Activated CD4-positive, alpha-beta T cell treated with anti-CD3 and anti-CD28 coated beads for 36 hours (primary cell): ENCODE results near the gene KAT8. TPM values are rescaled to one million over a fixed set of nuclear protein-coding genes. Genes with fewer than 3 reads are reported as not detected.
"Not testable (repeated sequence)": the region's sequence is repeated elsewhere in the genome, so short reads cannot be mapped to it uniquely, and the experiment has no call there.

Experiments
- ATAC-seq: fragments of 200-7000 bp; cut with Tn5 transposase; one replicate; pipeline ENCODE4 v1.10.0; 2021; ENCODE audit warnings: mild to moderate bottlenecking, moderate library complexity
- CTCF ChIA-PET: fragments of 350-600 bp; sonication (Branson Sonifier 250); formaldehyde crosslinking; loops from one replicate; lab custom pipeline; 2021; ENCODE audit warnings: antibody characterized with exemption; lab: Charles Lee
- POLR2A ChIA-PET: fragments of 350-600 bp; sonication (Branson Sonifier 250); formaldehyde crosslinking; loops from one replicate; lab custom pipeline; 2021; ENCODE audit warnings: antibody characterized with exemption, inconsistent platforms; lab: Charles Lee
- DNase-seq: peaks from one replicate; pipeline ENCODE4 v3.0.0-alpha.2; 2020
- H3K27ac Mint-ChIP-seq: one replicate; pipeline ENCODE4 v1.8.0; 2021; ENCODE audit warnings: mixed read lengths
- H3K27me3 Mint-ChIP-seq: one replicate; pipeline ENCODE4 v1.8.0; 2021; ENCODE audit warnings: mixed read lengths
- H3K36me3 Mint-ChIP-seq: one replicate; pipeline ENCODE4 v1.8.0; 2021; ENCODE audit warnings: low read depth, mixed read lengths
- H3K4me1 Mint-ChIP-seq: one replicate; pipeline ENCODE4 v1.8.0; 2021; ENCODE audit warnings: mixed read lengths
- H3K4me3 Mint-ChIP-seq: one replicate; pipeline ENCODE4 v1.8.0; 2021; ENCODE audit warnings: mild to moderate bottlenecking, moderate library complexity, mixed read lengths
- H3K9me3 Mint-ChIP-seq: one replicate; pipeline ENCODE4 v1.8.0; 2021; ENCODE audit warnings: low read depth, mixed read lengths
- intact Hi-C, 2 experiments: fragments of 100-400 bp; cut with DNase I in 1 of 2; cut with micrococcal nuclease in 1 of 2; formaldehyde crosslinking; loops; one replicate each; pipeline versions ENCODE4 v1.14.2 to v1.15.1; 2022 to 2024; cut with DNase I, micrococcal nuclease
- total RNA-seq, 2 experiments: library from RNA; stranded (reverse); gene quantifications; one replicate each; pipeline ENCODE4 v1.2.3, GENCODE V29; 2021

The KAT8 gene
- total RNA-seq, 2 experiments from 2014 or later = 53.6 to 63.1 TPM

- Mint-ChIP-seq H3K36me3 (no peaks in the 10 kb centered on the region), H3K9me3 (no peaks in the 10 kb centered on the region)
Observed at GRCh38 chr16:31149332-31149731, 31.9 kb downstream of the KAT8 start.

GRCh38 chr16:31149894-31150890, 32.7 kb downstream of the KAT8 start, which contains the start of gene PRSS36:
Gene PRSS36, minus strand, starts transcription at chr16:31150066. Its CDS starts 31 bp downstream, at chr16:31150035.
- ATAC-seq (no peak), DNase-seq (no peak)
- CTCF ChIA-PET = interaction anchor here (0.7 kb wide), 1 partner anchor 10 kb away, joined by 3 read pairs; no protein-coding TSS in a partner anchor
- H3K27me3 Mint-ChIP-seq = no peaks in the 10 kb centered on the region
- POLR2A ChIA-PET = no interaction called here
- no peaks in the 10 kb centered on the region for H3K36me3 Mint-ChIP-seq
- H3K9me3 Mint-ChIP-seq = no peaks in the 10 kb centered on the region
- no peaks in the 10 kb centered on the region for H3K4me1 Mint-ChIP-seq
- intact Hi-C loops = loop anchor here in 1 of 2 experiments (10.0 kb wide), 1 partner anchor 155 kb away; no protein-coding TSS in a partner anchor
- H3K27ac Mint-ChIP-seq = no peak within 1 kb of the TSS
- no peak within 1 kb of the TSS for H3K4me3 Mint-ChIP-seq

More at GRCh38 chr16:31149332-31149731, 31.9 kb downstream of the KAT8 start:
- no peak for ATAC-seq
- POLR2A ChIA-PET = no interaction called here
- intact Hi-C loops = loop anchor here in 1 of 2 experiments (10.0 kb wide), 1 partner anchor 155 kb away; no protein-coding TSS in a partner anchor
- no peaks in the 10 kb centered on the region for H3K4me1 Mint-ChIP-seq
- no peaks in the 10 kb centered on the region for H3K27me3 Mint-ChIP-seq
- H3K27ac Mint-ChIP-seq = no peak overlapping the region
- H3K4me3 Mint-ChIP-seq = no peak overlapping the region
- no peak for DNase-seq
- CTCF ChIA-PET = no interaction called here

GRCh38 chr16:31150976-31151375, 33.5 kb downstream of the KAT8 start:
- H3K27ac Mint-ChIP-seq, CTCF ChIA-PET, ATAC-seq, H3K36me3 Mint-ChIP-seq, intact Hi-C loops, H3K4me1 Mint-ChIP-seq, H3K9me3 Mint-ChIP-seq, DNase-seq, POLR2A ChIA-PET, H3K4me3 Mint-ChIP-seq, H3K27me3 Mint-ChIP-seq: not testable (repeated sequence)

- ATAC-seq (no peak), DNase-seq (no peak)
- ChIA-PET CTCF (interaction anchor here (0.6 to 6.2 kb wide), 7 partner anchors 11 to 300 kb away, joined by 3 to 37 read pairs (median 4); partner anchors contain the start of gene HSD3B7), POLR2A (interaction anchor here (0.6 to 1.3 kb wide), 4 partner anchors 10 to 55 kb away, joined by 3 to 10 read pairs (median 3); no protein-coding TSS in a partner anchor)
- intact Hi-C loops = no loop called here
- Mint-ChIP-seq H3K36me3 (no peaks in the 10 kb centered on the region), H3K4me1 (peaks cover 7% of the 10 kb centered on the region), H3K4me3 (no peak overlapping the region), H3K27me3 (no peaks in the 10 kb centered on the region), H3K27ac (no peak overlapping the region), H3K9me3 (no peaks in the 10 kb centered on the region)
Observed at GRCh38 chr16:31157136-31157535, 39.7 kb downstream of the KAT8 start.

GRCh38 chr16:31167315-31167714, 49.9 kb downstream of the KAT8 start:
- Mint-ChIP-seq H3K4me3 (no peak overlapping the region), H3K27ac (no peak overlapping the region), H3K9me3 (no peaks in the 10 kb centered on the region), H3K36me3 (no peaks in the 10 kb centered on the region), H3K4me1 (no peaks in the 10 kb centered on the region), H3K27me3 (no peaks in the 10 kb centered on the region)
- ATAC-seq (no peak), DNase-seq (no peak)
- intact Hi-C loops = loop anchor here in 1 of 2 experiments (2.0 kb wide), 1 partner anchor 21 kb away; no protein-coding TSS in a partner anchor
- CTCF ChIA-PET = interaction anchor here (1.1 kb wide), 1 partner anchor 11 kb away, joined by 4 read pairs; no protein-coding TSS in a partner anchor
- POLR2A ChIA-PET = interaction anchor here (0.6 kb wide), 1 partner anchor 10 kb away, joined by 10 read pairs; no protein-coding TSS in a partner anchor

GRCh38 chr16:31168848-31169247, 51.4 kb downstream of the KAT8 start:
- no peaks in the 10 kb centered on the region for H3K4me1 Mint-ChIP-seq
- ChIA-PET CTCF (no interaction called here), POLR2A (no interaction called here)
- intact Hi-C loops = no loop called here
- H3K9me3 Mint-ChIP-seq = no peaks in the 10 kb centered on the region
- DNase-seq (no peak), ATAC-seq (no peak)
- no peaks in the 10 kb centered on the region for H3K27me3 Mint-ChIP-seq
- no peak overlapping the region for H3K27ac Mint-ChIP-seq
- no peaks in the 10 kb centered on the region for H3K36me3 Mint-ChIP-seq
- H3K4me3 Mint-ChIP-seq = no peak overlapping the region

- H3K4me3 Mint-ChIP-seq, DNase-seq, intact Hi-C loops, POLR2A ChIA-PET, H3K27me3 Mint-ChIP-seq, H3K36me3 Mint-ChIP-seq, CTCF ChIA-PET, H3K4me1 Mint-ChIP-seq, H3K9me3 Mint-ChIP-seq, H3K27ac Mint-ChIP-seq, ATAC-seq: not testable (repeated sequence)
Observed at GRCh38 chr16:31170048-31170447, 52.6 kb downstream of the KAT8 start.

GRCh38 chr16:31177136-31177535, 59.7 kb downstream of the KAT8 start:
- ATAC-seq (peak; percentile 17), DNase-seq (peak; percentile 77)
- peak overlapping the region; percentile 30 for H3K4me3 Mint-ChIP-seq
- H3K27me3 Mint-ChIP-seq = no peaks in the 10 kb centered on the region
- no peaks in the 10 kb centered on the region for H3K9me3 Mint-ChIP-seq
- H3K27ac Mint-ChIP-seq = peak overlapping the region; percentile 83
- intact Hi-C loops = loop anchor here (1.0 to 5.0 kb wide), 4 partner anchors 18 to 70 kb away; partner anchors contain the start of gene BCKDK (in 1 of the 2)
- peaks cover 20% of the 10 kb centered on the region for H3K36me3 Mint-ChIP-seq
- peaks cover 25% of the 10 kb centered on the region for H3K4me1 Mint-ChIP-seq
- ChIA-PET POLR2A (interaction anchor here (0.7 to 1.9 kb wide), 4 partner anchors 9 to 81 kb away, joined by 3 to 15 read pairs (median 4); no protein-coding TSS in a partner anchor), CTCF (interaction anchor here (0.6 to 4.3 kb wide), 6 partner anchors 17 to 284 kb away, joined by 3 to 23 read pairs (median 3); no protein-coding TSS in a partner anchor)

GRCh38 chr16:31179219-31179746, 61.8 kb downstream of the KAT8 start:
- Mint-ChIP-seq H3K9me3 (no peaks in the 10 kb centered on the region), H3K27me3 (no peaks in the 10 kb centered on the region), H3K27ac (peak overlapping the region; percentile 99), H3K4me1 (peaks cover 46% of the 10 kb centered on the region), H3K36me3 (peaks cover 40% of the 10 kb centered on the region), H3K4me3 (peak overlapping the region; percentile 95)
- POLR2A ChIA-PET = interaction anchor here (0.6 to 2.5 kb wide), 21 partner anchors 10 to 698 kb away, joined by 3 to 38 read pairs (median 5); partner anchors contain the start of genes ARMC5, BCKDK, ITGAX and KAT8
- peak; percentile 4 for ATAC-seq
- CTCF ChIA-PET = interaction anchor here (4.3 kb wide), 1 partner anchor 37 kb away, joined by 23 read pairs; no protein-coding TSS in a partner anchor
- DNase-seq = no peak
- intact Hi-C loops = loop anchor here (1.0 to 5.0 kb wide), 6 partner anchors 37 to 280 kb away; partner anchors contain the start of genes ARMC5 (in 1 of the 2), BCKDK (in 1 of the 2), KAT8 (in 1 of the 2) and VKORC1 (in 1 of the 2)

GRCh38 chr16:31179747-31180459, 62.4 kb downstream of the KAT8 start, which contains the start of gene FUS:
Gene FUS, plus strand, starts transcription at chr16:31180139. Its CDS starts 76 bp downstream, at chr16:31180215.
- intact Hi-C loops = loop anchor here (1.0 to 10.0 kb wide), 17 partner anchors 38 to 805 kb away; partner anchors contain the start of genes ARMC5 (in 2 of the 2), BCKDK (in 2 of the 2), KAT8 (in 2 of the 2) and FBRS (in 1 of the 2)
- peak; percentile 94 for DNase-seq
- Mint-ChIP-seq H3K4me1 (peaks cover 51% of the 10 kb centered on the region), H3K9me3 (no peaks in the 10 kb centered on the region), H3K27ac (peak within 1 kb of the TSS; percentile 99), H3K4me3 (peak within 1 kb of the TSS; percentile 95), H3K27me3 (no peaks in the 10 kb centered on the region), H3K36me3 (peaks cover 46% of the 10 kb centered on the region)
- ChIA-PET CTCF (interaction anchor here (0.6 to 4.3 kb wide), 2 partner anchors 38 to 533 kb away, joined by 3 to 23 read pairs; a partner anchor contains a TSS), POLR2A (interaction anchor here (0.6 to 2.5 kb wide), 31 partner anchors 10 to 698 kb away, joined by 3 to 38 read pairs (median 5); partner anchors contain the start of genes ARMC5, BCKDK, ITGAX and KAT8)
- peak; percentile 56 for ATAC-seq
